IMR-90 (cell line): Measurements from ENCODE around the gene CEP72. TPM values are rescaled to one million over a fixed set of nuclear protein-coding genes. Genes with fewer than 3 reads are reported as not detected.

ENCODE experiments used
- ATAC-seq: fragments of 200-7000 bp; cut with Tn5 transposase; 2 replicates; pipeline ENCODE4 v1.9.1; 2020; ENCODE audit warnings: low read depth, mild to moderate bottlenecking, moderate library complexity
- BruUV-seq: library from RNA; stranded (reverse); fragments of 400-500 nt; replicated peaks from 2 replicates; lab custom pipeline; 2021; lab: Mats Ljungman, UMichigan
- CTCF ChIA-PET: fragments of 300-600 bp; formaldehyde crosslinking; extraction: SDS; loops from one replicate; lab custom pipeline; 2021; ENCODE audit warnings: antibody characterized with exemption; lab: Yijun Ruan, JAX
- POLR2A ChIA-PET: fragments of 300-600 bp; sonication (Branson Sonifier 250); formaldehyde crosslinking; loops from one replicate; lab custom pipeline; 2022; ENCODE audit warnings: antibody characterized with exemption; ENCODE audit not compliant: unreplicated experiment; lab: Charles Lee
- DNase-seq: peaks from one replicate; pipeline ENCODE4 v3.0.0; 2013
- H2AFZ ChIP-seq: replicated peaks from 2 replicates; pipeline ENCODE3; 2013; ENCODE audit warnings: low read length, mild to moderate bottlenecking; ENCODE audit not compliant: poor library complexity
- H2AK5ac ChIP-seq: 2 replicates; pipeline ENCODE4 v1.6.1; 2013; ENCODE audit warnings: low read depth, low read length, inconsistent platforms
- H2AK9ac ChIP-seq: replicated peaks from 2 replicates; pipeline ENCODE3; 2013; ENCODE audit warnings: mild to moderate bottlenecking, low read depth, low read length, moderate library complexity; ENCODE audit not compliant: poor library complexity
- H2BK120ac ChIP-seq: 2 replicates; pipeline ENCODE4 v1.6.1; 2013; ENCODE audit warnings: low read depth, low read length, inconsistent platforms
- H2BK15ac ChIP-seq: 3 replicates; pipeline ENCODE4 v1.6.1; 2013; ENCODE audit warnings: low read depth, low read length, inconsistent platforms
- H2BK20ac ChIP-seq: 2 replicates; pipeline ENCODE4 v1.6.1; 2013; ENCODE audit warnings: low read depth, mild to moderate bottlenecking, inconsistent platforms, low read length, moderate library complexity
- H2BK5ac ChIP-seq: 2 replicates; pipeline ENCODE4 v1.6.1; 2013; ENCODE audit warnings: mild to moderate bottlenecking, low read depth, low read length, inconsistent platforms; ENCODE audit not compliant: poor library complexity, severe bottlenecking
- H3K14ac ChIP-seq: replicated peaks from 2 replicates; pipeline ENCODE4 v1.6.1; 2013; ENCODE audit warnings: low read depth, low read length, inconsistent platforms
- H3K18ac ChIP-seq: 2 replicates; pipeline ENCODE4 v1.6.1; 2013; ENCODE audit warnings: low read depth, low read length, control low read depth
- H3K23ac ChIP-seq: 2 replicates; pipeline ENCODE4 v1.6.1; 2013; ENCODE audit warnings: low read depth, low read length, inconsistent platforms
- H3K27ac ChIP-seq: 2 replicates; pipeline ENCODE4 v1.5.1; 2013; ENCODE audit warnings: mild to moderate bottlenecking, control low read depth, low read length; ENCODE audit not compliant: insufficient read depth
- H3K27me3 ChIP-seq: 2 replicates; pipeline ENCODE4 v1.6.1; 2013; ENCODE audit warnings: low read length; ENCODE audit not compliant: control insufficient read depth, insufficient read depth
- H3K36me3 ChIP-seq: 2 replicates; pipeline ENCODE4 v1.6.1; 2013; ENCODE audit warnings: low read length, mixed read lengths; ENCODE audit not compliant: control insufficient read depth, insufficient read depth
- H3K4ac ChIP-seq: 2 replicates; pipeline ENCODE4 v1.6.1; 2013; ENCODE audit warnings: low read depth, low read length, inconsistent platforms
- H3K4me1 ChIP-seq: 2 replicates; pipeline ENCODE4 v1.6.1; 2013; ENCODE audit warnings: low read length, mixed read lengths; ENCODE audit not compliant: control insufficient read depth, insufficient read depth
- H3K4me2 ChIP-seq: 2 replicates; pipeline ENCODE4 v1.6.1; 2013; ENCODE audit warnings: low read depth, mild to moderate bottlenecking, control low read depth, low read length, moderate library complexity
- H3K4me3 ChIP-seq: 2 replicates; pipeline ENCODE4 v1.5.1; 2013; ENCODE audit warnings: low read depth, mild to moderate bottlenecking, control low read depth, low read length, moderate library complexity; ENCODE audit not compliant: insufficient read depth
- H3K56ac ChIP-seq: 2 replicates; pipeline ENCODE4 v1.6.1; 2013; ENCODE audit warnings: low read length, inconsistent platforms; ENCODE audit not compliant: insufficient read depth; ENCODE audit errors: extremely low read depth
- H3K79me1 ChIP-seq, 2 experiments: 2 replicates each; pipeline ENCODE4 v1.6.1; 2013; ENCODE audit warnings: low read length in 2 of 2, inconsistent platforms in 1 of 2, low read depth in 1 of 2
- H3K9ac ChIP-seq: 2 replicates; pipeline ENCODE4 v1.6.1; 2013; ENCODE audit warnings: low read depth, low read length, control low read depth
- H3K9me1 ChIP-seq: 2 replicates; pipeline ENCODE4 v1.6.1; 2013; ENCODE audit warnings: low read length, inconsistent platforms; ENCODE audit not compliant: insufficient read depth
- H3K9me3 ChIP-seq: 2 replicates; pipeline ENCODE4 v1.6.1; 2013; ENCODE audit warnings: low read length; ENCODE audit not compliant: control insufficient read depth, insufficient read depth
- H4K20me1 ChIP-seq: 2 replicates; pipeline ENCODE4 v1.6.1; 2013; ENCODE audit warnings: low read length, inconsistent platforms; ENCODE audit not compliant: insufficient read depth
- H4K5ac ChIP-seq: 2 replicates; pipeline ENCODE4 v1.6.1; 2013; ENCODE audit warnings: mild to moderate bottlenecking, low read depth, low read length, control low read depth
- H4K8ac ChIP-seq, 2 experiments: 2 replicates each; pipeline ENCODE4 v1.6.1; 2013; ENCODE audit warnings: low read depth in 2 of 2, low read length in 2 of 2, control low read depth in 1 of 2, inconsistent platforms in 1 of 2
- H4K91ac ChIP-seq: 2 replicates; pipeline ENCODE4 v1.6.1; 2013; ENCODE audit warnings: low read depth, low read length, inconsistent platforms; ENCODE audit not compliant: insufficient read depth
- RAD21 ChIP-seq: IDR thresholded peaks from 2 replicates; pipeline ENCODE4 v1.6.1; 2012; ENCODE audit warnings: low read length, improper control_type of control experiment
- RFX5 ChIP-seq: IDR thresholded peaks from 2 replicates; pipeline ENCODE4 v1.8.0; 2012; ENCODE audit warnings: low read depth, mild to moderate bottlenecking, low read length, moderate library complexity
- WGBS, 2 experiments: methylation state at CpG; one replicate each; pipeline versions ENCODE4 v1.1.5 to v1.1.7; 2013; ENCODE audit warnings: missing lambda C conversion rate in 2 of 2; ENCODE audit not compliant: insufficient read length in 1 of 2; ENCODE audit errors: extremely low coverage in 2 of 2; 5-methylcytosine and 5-hydroxymethylcytosine counted together
- dilution Hi-C: fragments of 300-500 bp; cut with HindIII; formaldehyde crosslinking; loops from one replicate; pipeline ENCODE4 v1.14.3; 2018; ENCODE audit warnings: low sequenced_read_pairs; ENCODE audit not compliant: unreplicated experiment
- in situ Hi-C: fragments of 300-500 bp; cut with MboI; formaldehyde crosslinking; loops from 3 replicates; pipeline ENCODE4 v1.14.3; 2019; ENCODE audit warnings: low sequenced_read_pairs, inconsistent platforms, mixed read lengths
- intact Hi-C: fragments of 100-400 bp; cut with micrococcal nuclease; formaldehyde crosslinking; loops from 2 replicates; pipeline ENCODE4 v1.10.0; 2022
- polyA plus RNA-seq, 3 experiments: library from polyadenylated mRNA; depleted of rRNA; stranded (reverse); fragments of >200 nt; gene quantifications; 2 replicates each; pipeline ENCODE4 v1.2.3, GENCODE V29; 2012; ENCODE audit warnings: low replicate concordance in 1 of 3
- total RNA-seq: library from RNA; depleted of rRNA; stranded (reverse); fragments of >200 nt; gene quantifications from 2 replicates; pipeline ENCODE4 v1.2.3, GENCODE V29; 2012
- TF ChIP-seq, protein P1 (sequence below): fragments of 150-350 bp; IDR thresholded peaks from 2 replicates; pipeline ENCODE4 v1.6.1; 2016; ENCODE audit warnings: low read depth, mild to moderate bottlenecking, low read length, moderate library complexity, borderline replicate concordance

Gene CEP72
- total and polyA plus RNA-seq, 2 of the 4 experiments (the other 2 are of a cell fraction), result 2.9 to 4.3 TPM

DNA sequence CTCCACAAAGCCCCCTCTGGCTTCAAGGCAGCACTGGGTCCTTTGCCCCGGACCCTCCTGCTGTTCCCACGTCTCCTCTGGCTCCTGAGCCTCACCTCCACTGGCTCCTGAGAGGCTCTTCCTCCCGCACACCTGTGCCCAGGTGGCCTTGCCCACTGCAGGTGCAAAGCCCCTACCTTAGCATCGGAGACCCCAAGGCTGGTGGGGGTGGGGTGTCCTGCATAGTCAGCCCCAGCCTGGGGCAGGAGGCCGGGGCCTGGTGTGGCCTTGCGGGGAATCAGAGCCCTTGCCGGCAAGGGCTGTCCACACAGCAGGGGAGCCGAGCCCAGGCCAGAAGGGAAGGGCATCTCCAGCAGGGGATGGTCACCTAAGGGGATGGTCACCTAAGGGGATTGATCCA, 41.3 kb upstream of the CEP72 start:
- H2BK120ac ChIP-seq, result no peak overlapping the region
- H3K4me3 ChIP-seq, result no peak overlapping the region
- H3K27ac ChIP-seq, result no peak overlapping the region
- no TSS peak for BruUV-seq
- peaks cover 7% of the 10 kb centered on the region; the same call in 1 of the 2 replicates for H3K9me3 ChIP-seq
- TF ChIP-seq, protein P1, sequence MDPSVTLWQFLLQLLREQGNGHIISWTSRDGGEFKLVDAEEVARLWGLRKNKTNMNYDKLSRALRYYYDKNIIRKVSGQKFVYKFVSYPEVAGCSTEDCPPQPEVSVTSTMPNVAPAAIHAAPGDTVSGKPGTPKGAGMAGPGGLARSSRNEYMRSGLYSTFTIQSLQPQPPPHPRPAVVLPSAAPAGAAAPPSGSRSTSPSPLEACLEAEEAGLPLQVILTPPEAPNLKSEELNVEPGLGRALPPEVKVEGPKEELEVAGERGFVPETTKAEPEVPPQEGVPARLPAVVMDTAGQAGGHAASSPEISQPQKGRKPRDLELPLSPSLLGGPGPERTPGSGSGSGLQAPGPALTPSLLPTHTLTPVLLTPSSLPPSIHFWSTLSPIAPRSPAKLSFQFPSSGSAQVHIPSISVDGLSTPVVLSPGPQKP, result no peak
- TF ChIP-seq RFX5, result no peak
- TF ChIP-seq RAD21, result no peak
- CTCF ChIA-PET, result no interaction called here
- H4K20me1 ChIP-seq, result no peaks in the 10 kb centered on the region
- H3K36me3 ChIP-seq, result no peaks in the 10 kb centered on the region
- H3K27me3 ChIP-seq, result peaks cover 60% of the 10 kb centered on the region
- H2AK9ac ChIP-seq, result no peak overlapping the region
- WGBS, 2 experiments, result no CpG with 5 or more reads among the region's 8 CpGs
- H3K9me1 ChIP-seq, result no peaks in the 10 kb centered on the region
- no peak overlapping the region for H2BK20ac ChIP-seq
- no peak overlapping the region for H3K4me2 ChIP-seq
- no peak overlapping the region for H3K9ac ChIP-seq
- no peak overlapping the region for H3K18ac ChIP-seq
- no peak overlapping the region for H2AK5ac ChIP-seq
- H4K5ac ChIP-seq, result no peak overlapping the region
- no peak for DNase-seq
- no peak for ATAC-seq
- no peak overlapping the region for H2BK5ac ChIP-seq
- no peak overlapping the region for H3K23ac ChIP-seq
- no peaks in the 10 kb centered on the region; the same call in 1 of the 2 replicates for H3K4me1 ChIP-seq
- POLR2A ChIA-PET, result interaction anchor here (0.7 kb wide), 1 partner anchor 43 kb away, joined by 3 read pairs; no protein-coding TSS in a partner anchor
- H2BK15ac ChIP-seq, result no peak overlapping the region
- no peak overlapping the region for H4K91ac ChIP-seq
- in situ Hi-C loops (no loop called here), intact Hi-C loops (no loop called here), dilution Hi-C loops (no loop called here)
- no peaks in the 10 kb centered on the region for H3K79me1 ChIP-seq
- H3K4ac ChIP-seq, result no peak overlapping the region
- H3K14ac ChIP-seq, result no peak overlapping the region
- no peak overlapping the region for H2AFZ ChIP-seq
- H3K56ac ChIP-seq, result no peak overlapping the region
- no peak overlapping the region for H4K8ac ChIP-seq
